WI38 (cell line): ENCODE data around the gene ABCG2.

Source experiments
- H3K4me3 ChIP-seq: 2 replicates; pipeline ENCODE4 v1.5.1; 2011; ENCODE audit warnings: low read depth, mild to moderate bottlenecking, control low read depth, low read length
- TF ChIP-seq, protein P1 (sequence below): IDR thresholded peaks from 2 replicates; pipeline ENCODE4 v1.5.1; 2012; ENCODE audit warnings: low read depth, mild to moderate bottlenecking, control low read depth, low read length

ABCG2 gene

DNA sequence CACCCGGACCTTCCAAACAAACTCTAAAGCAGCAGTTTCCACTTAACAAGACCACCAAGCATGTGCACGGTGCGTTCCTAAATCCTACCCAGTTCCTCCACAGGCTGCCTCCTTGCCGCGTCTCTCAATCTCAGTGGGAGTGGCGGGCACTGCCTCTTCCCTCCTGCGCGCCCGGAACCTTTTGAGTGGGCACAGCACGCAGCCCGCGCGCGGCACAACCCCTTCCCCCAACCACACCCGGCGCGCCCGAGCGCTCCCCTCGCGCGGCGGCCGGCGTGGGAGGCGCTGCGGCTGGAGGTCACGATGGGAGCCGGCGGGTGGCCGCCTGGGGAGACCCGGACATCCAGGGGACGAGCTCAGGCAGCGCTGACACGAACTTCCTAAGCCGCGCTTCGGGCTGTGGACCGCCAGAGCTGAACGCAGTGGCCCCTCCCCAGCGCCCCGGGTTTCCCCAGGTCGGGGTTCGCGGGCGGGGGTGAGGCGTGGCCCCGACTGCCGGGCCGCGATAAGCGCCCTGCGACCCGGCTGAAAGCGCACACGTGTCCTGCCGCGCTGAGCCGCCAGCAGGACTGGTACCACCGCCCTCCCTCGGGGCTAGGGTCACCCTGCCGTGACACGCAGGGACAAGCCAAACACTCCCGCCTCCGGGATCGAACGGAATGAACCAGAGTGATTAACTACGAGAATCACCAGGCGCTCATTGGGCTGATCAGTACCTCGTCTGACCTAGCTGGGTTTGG is at the start of gene ABCG2:
Gene ABCG2 (minus strand): TSS at position 151 of the 740 bp plus-strand sequence. CDS start 18,644 bp downstream, outside the sequence.
- peak within 1 kb of the TSS; percentile 69 for H3K4me3 ChIP-seq
- TF ChIP-seq, protein P1, sequence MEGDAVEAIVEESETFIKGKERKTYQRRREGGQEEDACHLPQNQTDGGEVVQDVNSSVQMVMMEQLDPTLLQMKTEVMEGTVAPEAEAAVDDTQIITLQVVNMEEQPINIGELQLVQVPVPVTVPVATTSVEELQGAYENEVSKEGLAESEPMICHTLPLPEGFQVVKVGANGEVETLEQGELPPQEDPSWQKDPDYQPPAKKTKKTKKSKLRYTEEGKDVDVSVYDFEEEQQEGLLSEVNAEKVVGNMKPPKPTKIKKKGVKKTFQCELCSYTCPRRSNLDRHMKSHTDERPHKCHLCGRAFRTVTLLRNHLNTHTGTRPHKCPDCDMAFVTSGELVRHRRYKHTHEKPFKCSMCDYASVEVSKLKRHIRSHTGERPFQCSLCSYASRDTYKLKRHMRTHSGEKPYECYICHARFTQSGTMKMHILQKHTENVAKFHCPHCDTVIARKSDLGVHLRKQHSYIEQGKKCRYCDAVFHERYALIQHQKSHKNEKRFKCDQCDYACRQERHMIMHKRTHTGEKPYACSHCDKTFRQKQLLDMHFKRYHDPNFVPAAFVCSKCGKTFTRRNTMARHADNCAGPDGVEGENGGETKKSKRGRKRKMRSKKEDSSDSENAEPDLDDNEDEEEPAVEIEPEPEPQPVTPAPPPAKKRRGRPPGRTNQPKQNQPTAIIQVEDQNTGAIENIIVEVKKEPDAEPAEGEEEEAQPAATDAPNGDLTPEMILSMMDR = no peak

DNA sequence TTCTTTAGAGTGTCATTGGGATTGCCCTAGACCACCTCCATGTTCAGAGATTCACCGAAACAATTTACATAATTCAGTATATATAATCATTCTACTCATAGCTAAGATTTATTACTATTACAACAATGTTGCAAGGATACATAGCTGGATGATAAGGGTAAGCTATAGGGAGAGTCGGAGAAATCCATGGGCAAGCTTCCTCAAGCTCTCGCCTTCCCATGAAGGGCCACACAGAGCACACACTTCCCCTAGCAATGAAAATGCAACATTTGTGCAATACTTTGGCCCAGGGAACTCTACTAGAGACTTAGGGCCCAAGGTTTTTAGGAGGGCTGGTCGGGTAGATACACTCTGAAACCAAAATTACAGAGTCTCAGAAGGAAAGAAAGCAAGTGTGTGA is 49.7 kb upstream of the ABCG2 start:
- no peak overlapping the region for H3K4me3 ChIP-seq
- TF ChIP-seq, protein P1 = no peak

DNA sequence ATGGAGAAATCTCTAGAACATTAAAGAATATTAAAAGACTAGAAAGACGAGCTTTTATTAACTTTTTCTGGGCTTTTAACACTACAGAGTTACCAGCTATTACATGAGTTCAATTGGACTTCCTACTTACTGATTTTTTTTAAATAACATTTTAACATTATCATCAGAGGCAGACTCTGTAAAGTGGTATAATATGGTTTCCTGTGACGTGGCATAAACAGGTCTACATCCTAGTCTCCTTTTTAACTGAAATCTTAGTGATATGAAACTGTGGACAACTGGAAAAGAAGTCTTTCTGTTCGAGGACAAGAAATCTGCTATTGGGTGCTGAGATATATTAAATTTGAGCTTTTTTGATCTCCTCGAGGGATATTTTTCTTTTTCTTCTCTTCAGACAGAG is 48.7 kb upstream of the ABCG2 start:
- TF ChIP-seq, protein P1 = no peak
- no peak overlapping the region for H3K4me3 ChIP-seq

DNA sequence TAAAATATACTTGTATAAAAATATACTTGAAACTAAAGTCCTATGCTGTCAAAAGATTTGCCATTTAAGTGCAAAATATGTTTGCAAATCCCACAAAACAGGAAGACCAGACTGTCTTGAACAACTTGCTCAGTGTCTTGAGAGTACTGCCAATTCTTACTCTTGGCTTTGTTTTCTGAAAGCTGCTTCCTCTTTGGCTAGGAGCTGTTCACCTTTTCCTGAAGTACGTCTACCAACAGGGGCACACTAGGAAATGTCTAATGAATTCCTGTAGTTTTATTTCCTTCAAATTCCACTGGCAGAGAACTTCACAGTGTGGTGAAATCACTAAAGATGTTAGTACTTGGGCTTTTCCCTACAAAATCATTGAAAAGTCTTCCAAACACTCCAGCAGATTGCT is 46.4 kb upstream of the ABCG2 start:
- no peak overlapping the region for H3K4me3 ChIP-seq
- TF ChIP-seq, protein P1 = no peak

DNA sequence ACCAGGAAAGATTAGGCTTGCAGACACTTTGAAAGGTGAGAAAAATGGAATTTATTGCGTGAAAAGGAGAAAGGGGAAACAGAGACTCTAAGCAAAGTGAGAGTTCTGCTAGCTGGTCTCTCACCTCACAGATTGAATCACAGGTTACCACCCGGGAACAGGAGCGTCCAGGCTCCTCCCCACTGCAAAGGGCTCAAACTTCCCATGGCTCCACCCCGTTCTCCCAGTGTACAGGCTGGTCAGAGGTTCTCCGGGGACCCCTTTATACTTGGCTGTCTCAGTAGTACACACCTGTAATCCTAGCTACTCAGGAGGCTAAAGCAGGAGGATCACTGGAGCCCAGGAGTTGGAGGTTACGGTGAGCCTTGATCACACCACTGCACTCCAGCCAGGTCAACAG is 44.0 kb upstream of the ABCG2 start:
- TF ChIP-seq, protein P1 = no peak
- no peak overlapping the region for H3K4me3 ChIP-seq

DNA sequence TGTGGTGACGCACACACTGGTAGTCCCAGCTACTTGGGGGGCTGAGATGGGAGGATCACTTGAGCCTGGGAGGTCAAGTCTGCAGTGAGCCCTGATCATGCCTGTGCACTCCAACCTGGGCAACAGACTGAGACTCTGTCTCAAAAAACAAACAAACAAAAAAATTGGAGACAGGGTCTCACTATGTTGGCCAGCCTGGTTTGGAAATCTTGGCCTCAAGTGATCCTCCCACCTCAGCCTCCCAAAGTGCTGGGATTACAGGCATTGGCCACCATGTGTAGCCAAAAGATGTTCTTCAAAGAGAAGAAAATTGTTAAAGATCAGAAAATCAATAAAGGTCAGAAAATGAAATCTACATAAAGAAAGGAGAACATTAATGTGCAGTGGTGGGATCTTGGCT is 41.7 kb upstream of the ABCG2 start:
- TF ChIP-seq, protein P1 = no peak
- no peak overlapping the region for H3K4me3 ChIP-seq

DNA sequence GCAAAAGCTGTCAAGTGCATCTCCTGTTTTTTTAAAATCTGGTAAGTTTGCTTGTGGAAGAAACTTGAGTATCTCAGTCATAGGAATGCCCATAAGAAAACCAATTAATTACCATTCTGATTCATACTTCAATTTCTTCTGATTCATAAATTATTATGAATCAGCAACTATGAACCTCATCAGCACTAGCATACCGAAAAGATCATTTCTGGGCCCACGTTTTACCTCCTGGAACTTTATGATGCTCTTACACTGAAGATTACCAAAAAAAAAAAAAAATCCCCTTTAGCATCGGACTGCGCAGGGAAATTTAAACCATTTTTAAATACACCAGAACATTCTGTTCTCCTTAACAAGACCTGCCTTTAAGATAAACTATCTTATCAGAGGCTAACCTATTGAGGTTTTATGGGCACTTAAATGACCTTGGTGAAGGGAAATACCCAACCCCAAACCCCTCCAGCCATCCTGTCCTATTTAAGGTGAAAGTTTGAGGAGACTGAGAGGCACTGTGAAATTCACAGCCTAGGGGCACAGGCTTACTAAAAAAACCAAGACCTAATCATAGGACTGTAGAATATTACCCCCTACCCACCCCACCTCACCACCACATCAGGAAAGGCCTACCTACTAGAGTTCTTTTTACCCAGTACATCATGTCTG is 38.2 kb upstream of the ABCG2 start:
- TF ChIP-seq, protein P1 = no peak
- no peak overlapping the region for H3K4me3 ChIP-seq
